ENCODE measurements around the gene MIF4GD.

DNA sequence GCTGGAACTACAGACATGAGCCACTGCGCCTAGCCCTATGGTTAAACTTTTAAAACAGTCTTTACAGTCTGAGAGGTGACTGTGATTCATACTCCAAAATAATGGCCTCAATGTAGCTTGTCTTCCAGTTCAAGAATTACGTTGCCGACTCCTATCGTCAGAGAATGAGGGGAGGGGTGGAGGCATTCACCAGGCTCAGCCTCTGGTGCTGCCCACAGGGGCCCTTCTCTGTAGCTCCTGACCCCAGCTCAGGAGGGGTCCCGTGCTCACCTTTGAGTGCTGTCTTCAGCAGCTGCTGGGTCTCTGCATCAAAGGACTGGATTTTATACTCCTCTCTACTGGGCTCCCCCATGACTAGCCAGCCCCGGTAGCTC lies 1.2 kb downstream of the MIF4GD start:
- TF ChIP-seq, protein P1, sequence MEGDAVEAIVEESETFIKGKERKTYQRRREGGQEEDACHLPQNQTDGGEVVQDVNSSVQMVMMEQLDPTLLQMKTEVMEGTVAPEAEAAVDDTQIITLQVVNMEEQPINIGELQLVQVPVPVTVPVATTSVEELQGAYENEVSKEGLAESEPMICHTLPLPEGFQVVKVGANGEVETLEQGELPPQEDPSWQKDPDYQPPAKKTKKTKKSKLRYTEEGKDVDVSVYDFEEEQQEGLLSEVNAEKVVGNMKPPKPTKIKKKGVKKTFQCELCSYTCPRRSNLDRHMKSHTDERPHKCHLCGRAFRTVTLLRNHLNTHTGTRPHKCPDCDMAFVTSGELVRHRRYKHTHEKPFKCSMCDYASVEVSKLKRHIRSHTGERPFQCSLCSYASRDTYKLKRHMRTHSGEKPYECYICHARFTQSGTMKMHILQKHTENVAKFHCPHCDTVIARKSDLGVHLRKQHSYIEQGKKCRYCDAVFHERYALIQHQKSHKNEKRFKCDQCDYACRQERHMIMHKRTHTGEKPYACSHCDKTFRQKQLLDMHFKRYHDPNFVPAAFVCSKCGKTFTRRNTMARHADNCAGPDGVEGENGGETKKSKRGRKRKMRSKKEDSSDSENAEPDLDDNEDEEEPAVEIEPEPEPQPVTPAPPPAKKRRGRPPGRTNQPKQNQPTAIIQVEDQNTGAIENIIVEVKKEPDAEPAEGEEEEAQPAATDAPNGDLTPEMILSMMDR (IDR thresholded peaks at IDR 0.05; ENCODE audit: insufficient read depth, low read depth, low read length) = no peak
- no peak for TF ChIP-seq EZH2 (IDR thresholded peaks at IDR 0.05; ENCODE audit: insufficient read depth, low read length)
